ENCODE data around the gene EPHB4.
A peak's percentile ranks its signal among the peaks of the same experiment; 100 is the strongest.

EPHB4 gene

DNA sequence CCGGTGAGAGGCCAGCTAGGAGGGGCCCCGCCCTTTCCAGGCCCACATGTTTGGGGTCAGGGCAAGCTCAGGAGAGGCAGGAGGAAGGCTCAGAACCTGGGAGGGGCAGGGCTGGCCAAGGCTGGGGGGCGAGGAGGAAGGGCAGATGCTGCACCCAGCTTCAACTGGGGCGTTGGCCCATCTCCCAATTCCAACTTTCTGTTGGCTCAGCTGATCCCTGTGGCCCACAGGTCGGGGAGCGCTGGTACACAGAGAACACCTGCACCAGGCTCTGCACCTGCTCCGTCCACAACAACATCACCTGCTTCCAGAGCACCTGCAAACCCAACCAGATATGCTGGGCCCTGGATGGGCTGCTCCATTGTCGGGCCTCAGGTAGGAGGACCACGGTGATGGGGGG is 53.8 kb downstream of the EPHB4 start:
- H3K36me3 ChIP-seq (ENCODE audit: control insufficient read depth in 2 of 2, insufficient read depth in 1 of 2, low read length in 2 of 2): no peaks in the 10 kb centered on the region
- TF ChIP-seq WT1 (tag by site-specific recombination; IDR thresholded peaks at IDR 0.05) (no peak), SCRT2 (tag by site-specific recombination; IDR thresholded peaks at IDR 0.05) (no peak), ZBTB1 (tag by site-specific recombination; IDR thresholded peaks at IDR 0.05) (no peak), RBAK (tag by site-specific recombination; IDR thresholded peaks at IDR 0.05) (no peak), ZFP3 (tag by site-specific recombination; IDR thresholded peaks at IDR 0.05; ENCODE audit: low read depth) (no peak), ZNF777 (tag by site-specific recombination; IDR thresholded peaks at IDR 0.05; ENCODE audit: borderline replicate concordance) (no peak), ZNF146 (tag by site-specific recombination; IDR thresholded peaks at IDR 0.05) (no peak), ZNF23 (tag by site-specific recombination; IDR thresholded peaks at IDR 0.05; ENCODE audit: borderline replicate concordance) (no peak), ZFHX2 (tag by site-specific recombination; conservative IDR thresholded peaks at IDR 0.05) (no peak), ZSCAN16 (tag by site-specific recombination; IDR thresholded peaks at IDR 0.05) (no peak)
- TF ChIP-seq, protein P1, sequence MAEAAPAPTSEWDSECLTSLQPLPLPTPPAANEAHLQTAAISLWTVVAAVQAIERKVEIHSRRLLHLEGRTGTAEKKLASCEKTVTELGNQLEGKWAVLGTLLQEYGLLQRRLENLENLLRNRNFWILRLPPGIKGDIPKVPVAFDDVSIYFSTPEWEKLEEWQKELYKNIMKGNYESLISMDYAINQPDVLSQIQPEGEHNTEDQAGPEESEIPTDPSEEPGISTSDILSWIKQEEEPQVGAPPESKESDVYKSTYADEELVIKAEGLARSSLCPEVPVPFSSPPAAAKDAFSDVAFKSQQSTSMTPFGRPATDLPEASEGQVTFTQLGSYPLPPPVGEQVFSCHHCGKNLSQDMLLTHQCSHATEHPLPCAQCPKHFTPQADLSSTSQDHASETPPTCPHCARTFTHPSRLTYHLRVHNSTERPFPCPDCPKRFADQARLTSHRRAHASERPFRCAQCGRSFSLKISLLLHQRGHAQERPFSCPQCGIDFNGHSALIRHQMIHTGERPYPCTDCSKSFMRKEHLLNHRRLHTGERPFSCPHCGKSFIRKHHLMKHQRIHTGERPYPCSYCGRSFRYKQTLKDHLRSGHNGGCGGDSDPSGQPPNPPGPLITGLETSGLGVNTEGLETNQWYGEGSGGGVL (tag by site-specific recombination; IDR thresholded peaks at IDR 0.05): no peak
- TF ChIP-seq, protein P2, sequence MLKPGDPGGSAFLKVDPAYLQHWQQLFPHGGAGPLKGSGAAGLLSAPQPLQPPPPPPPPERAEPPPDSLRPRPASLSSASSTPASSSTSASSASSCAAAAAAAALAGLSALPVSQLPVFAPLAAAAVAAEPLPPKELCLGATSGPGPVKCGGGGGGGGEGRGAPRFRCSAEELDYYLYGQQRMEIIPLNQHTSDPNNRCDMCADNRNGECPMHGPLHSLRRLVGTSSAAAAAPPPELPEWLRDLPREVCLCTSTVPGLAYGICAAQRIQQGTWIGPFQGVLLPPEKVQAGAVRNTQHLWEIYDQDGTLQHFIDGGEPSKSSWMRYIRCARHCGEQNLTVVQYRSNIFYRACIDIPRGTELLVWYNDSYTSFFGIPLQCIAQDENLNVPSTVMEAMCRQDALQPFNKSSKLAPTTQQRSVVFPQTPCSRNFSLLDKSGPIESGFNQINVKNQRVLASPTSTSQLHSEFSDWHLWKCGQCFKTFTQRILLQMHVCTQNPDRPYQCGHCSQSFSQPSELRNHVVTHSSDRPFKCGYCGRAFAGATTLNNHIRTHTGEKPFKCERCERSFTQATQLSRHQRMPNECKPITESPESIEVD (tag by site-specific recombination; IDR thresholded peaks at IDR 0.05): no peak
- TF ChIP-seq, protein P3, sequence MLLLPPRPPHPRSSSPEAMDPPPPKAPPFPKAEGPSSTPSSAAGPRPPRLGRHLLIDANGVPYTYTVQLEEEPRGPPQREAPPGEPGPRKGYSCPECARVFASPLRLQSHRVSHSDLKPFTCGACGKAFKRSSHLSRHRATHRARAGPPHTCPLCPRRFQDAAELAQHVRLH (tag by site-specific recombination; IDR thresholded peaks at IDR 0.05): no peak
- no peaks in the 10 kb centered on the region for H3K4me1 ChIP-seq (ENCODE audit: control insufficient read depth, insufficient read depth, low read length)
- H3K27ac ChIP-seq (ENCODE audit: extremely low read depth, low read depth, low read length): no peak overlapping the region
- ChIA-PET CTCF (interaction anchor here (0.6 to 1.0 kb wide), 2 partner anchors 48 to 1943 kb away, joined by 4 to 7 read pairs; no protein-coding TSS in a partner anchor), POLR2A (no interaction called here)
- no peaks in the 10 kb centered on the region for H3K9me3 ChIP-seq (ENCODE audit: control insufficient read depth, insufficient read depth, low read depth, low read length)
- H3K4me3 ChIP-seq (ENCODE audit: low read depth, low read length): no peak overlapping the region

DNA sequence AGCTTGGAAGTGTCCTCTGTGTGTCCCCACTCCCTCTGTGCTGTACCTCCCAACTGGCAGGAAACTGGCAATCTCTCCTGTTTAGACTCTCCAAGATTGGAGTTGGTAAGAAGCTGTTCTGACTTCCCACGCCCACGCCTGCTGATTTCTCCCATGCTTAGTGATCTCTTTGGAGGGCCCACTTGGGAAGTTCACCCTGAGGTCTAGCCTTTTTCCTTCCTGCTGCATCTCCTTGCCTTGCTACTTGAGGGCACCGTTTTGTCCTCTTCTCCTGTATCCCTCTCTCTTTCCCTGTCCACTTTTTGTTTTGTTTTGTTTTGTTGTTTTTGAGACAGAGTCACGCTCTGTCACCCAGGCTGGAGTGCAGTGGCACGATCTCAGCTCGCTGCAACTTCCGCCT is 58.5 kb downstream of the EPHB4 start:
- ChIA-PET CTCF (interaction anchor here (0.7 kb wide), 1 partner anchor 9 kb away, joined by 3 read pairs; no protein-coding TSS in a partner anchor), POLR2A (no interaction called here)
- Histone ChIP-seq H3K36me3 (ENCODE audit: control insufficient read depth in 2 of 2, insufficient read depth in 1 of 2, low read length in 2 of 2) (no peaks in the 10 kb centered on the region), H3K9me3 (ENCODE audit: control insufficient read depth, insufficient read depth, low read depth, low read length) (no peaks in the 10 kb centered on the region), H3K27ac (ENCODE audit: extremely low read depth, low read depth, low read length) (no peak overlapping the region), H3K4me1 (ENCODE audit: control insufficient read depth, insufficient read depth, low read length) (no peaks in the 10 kb centered on the region), H3K4me3 (ENCODE audit: low read depth, low read length) (no peak overlapping the region)
- TF ChIP-seq ZNF561 (tag by site-specific recombination; IDR thresholded peaks at IDR 0.05; ENCODE audit: borderline replicate concordance) (no peak), ZNF585B (tag by site-specific recombination; IDR thresholded peaks at IDR 0.05) (peak; percentile 37; the same call in 1 of the 2 replicates)

DNA sequence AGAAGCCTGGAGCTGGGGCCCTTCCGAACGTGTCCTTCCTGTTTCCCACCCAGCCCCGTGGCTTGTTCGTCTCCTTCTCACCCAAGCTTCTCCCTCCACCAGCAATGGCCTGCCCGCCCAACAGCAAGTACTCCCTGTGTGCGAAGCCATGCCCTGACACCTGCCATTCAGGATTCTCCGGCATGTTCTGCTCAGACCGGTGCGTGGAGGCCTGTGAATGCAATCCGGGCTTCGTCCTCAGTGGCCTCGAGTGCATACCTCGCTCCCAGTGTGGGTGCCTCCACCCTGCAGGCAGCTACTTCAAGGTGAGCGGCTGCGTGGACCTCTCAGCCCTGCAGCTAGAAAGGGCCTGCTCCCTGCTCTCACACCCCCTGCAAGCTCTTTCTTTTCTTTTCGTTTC is 62.1 kb downstream of the EPHB4 start:
- ChIA-PET POLR2A (no interaction called here), CTCF (no interaction called here)
- Histone ChIP-seq H3K36me3 (ENCODE audit: control insufficient read depth in 2 of 2, insufficient read depth in 1 of 2, low read length in 2 of 2) (no peaks in the 10 kb centered on the region), H3K27ac (ENCODE audit: extremely low read depth, low read depth, low read length) (no peak overlapping the region), H3K9me3 (ENCODE audit: control insufficient read depth, insufficient read depth, low read depth, low read length) (no peaks in the 10 kb centered on the region), H3K4me1 (ENCODE audit: control insufficient read depth, insufficient read depth, low read length) (no peaks in the 10 kb centered on the region), H3K4me3 (ENCODE audit: low read depth, low read length) (no peak overlapping the region)
- TF ChIP-seq ZSCAN30 (tag by site-specific recombination; IDR thresholded peaks at IDR 0.05) (no peak), GLI4 (tag by site-specific recombination; IDR thresholded peaks at IDR 0.05) (peak; percentile 85; the same call in 1 of the 2 replicates), OVOL3 (tag by site-specific recombination; IDR thresholded peaks at IDR 0.05) (no peak), ZNF211 (tag by site-specific recombination; IDR thresholded peaks at IDR 0.05; ENCODE audit: low read depth) (no peak), BCL11B (tag by site-specific recombination; IDR thresholded peaks at IDR 0.05; ENCODE audit: low read depth) (no peak), ZIC2 (tag by site-specific recombination; IDR thresholded peaks at IDR 0.05) (peak; percentile 8; the same call in 1 of the 2 replicates)
- TF ChIP-seq, protein P4, sequence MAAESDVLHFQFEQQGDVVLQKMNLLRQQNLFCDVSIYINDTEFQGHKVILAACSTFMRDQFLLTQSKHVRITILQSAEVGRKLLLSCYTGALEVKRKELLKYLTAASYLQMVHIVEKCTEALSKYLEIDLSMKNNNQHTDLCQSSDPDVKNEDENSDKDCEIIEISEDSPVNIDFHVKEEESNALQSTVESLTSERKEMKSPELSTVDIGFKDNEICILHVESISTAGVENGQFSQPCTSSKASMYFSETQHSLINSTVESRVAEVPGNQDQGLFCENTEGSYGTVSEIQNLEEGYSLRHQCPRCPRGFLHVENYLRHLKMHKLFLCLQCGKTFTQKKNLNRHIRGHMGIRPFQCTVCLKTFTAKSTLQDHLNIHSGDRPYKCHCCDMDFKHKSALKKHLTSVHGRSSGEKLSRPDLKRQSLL (tag by site-specific recombination; IDR thresholded peaks at IDR 0.05): no peak
- TF ChIP-seq, protein P5, sequence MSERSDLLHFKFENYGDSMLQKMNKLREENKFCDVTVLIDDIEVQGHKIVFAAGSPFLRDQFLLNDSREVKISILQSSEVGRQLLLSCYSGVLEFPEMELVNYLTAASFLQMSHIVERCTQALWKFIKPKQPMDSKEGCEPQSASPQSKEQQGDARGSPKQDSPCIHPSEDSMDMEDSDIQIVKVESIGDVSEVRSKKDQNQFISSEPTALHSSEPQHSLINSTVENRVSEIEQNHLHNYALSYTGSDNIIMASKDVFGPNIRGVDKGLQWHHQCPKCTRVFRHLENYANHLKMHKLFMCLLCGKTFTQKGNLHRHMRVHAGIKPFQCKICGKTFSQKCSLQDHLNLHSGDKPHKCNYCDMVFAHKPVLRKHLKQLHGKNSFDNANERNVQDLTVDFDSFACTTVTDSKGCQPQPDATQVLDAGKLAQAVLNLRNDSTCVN (tag by site-specific recombination; optimal IDR thresholded peaks at IDR 0.05): no peak
